Activated CD8-positive, alpha-beta memory T cell treated with anti-CD3 and anti-CD28 coated beads, Interleukin-2, amount 50 U/mL, for 24 hours (primary cell): ENCODE data around the gene GPR146.

Experiments
- DNase-seq: peaks from one replicate; pipeline ENCODE4 v3.0.0-alpha.2; 2020; ENCODE audit errors: extremely low read depth

GPR146 gene

GRCh38 chr7:1092806-1093501 lies 48.6 kb downstream of the GPR146 start:
- DNase-seq, result no peak

DNA sequence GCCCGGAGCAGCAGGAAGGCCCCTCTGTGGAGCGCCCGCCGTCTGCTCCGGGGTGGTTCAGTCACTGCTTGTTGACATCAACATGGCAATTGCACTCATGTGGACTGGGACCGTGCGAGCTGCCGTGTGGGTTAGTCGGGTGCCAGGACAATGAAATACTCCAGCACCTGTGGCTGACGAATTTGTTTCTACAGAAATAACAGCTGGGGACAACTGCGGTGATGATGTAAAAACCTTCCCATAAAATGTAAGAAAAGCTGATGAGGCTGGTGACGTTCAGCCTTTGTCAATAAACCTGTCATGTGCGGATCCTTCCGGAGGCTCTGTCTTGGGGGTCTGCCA lies 49.1 kb downstream of the GPR146 start:
- no peak for DNase-seq

DNA sequence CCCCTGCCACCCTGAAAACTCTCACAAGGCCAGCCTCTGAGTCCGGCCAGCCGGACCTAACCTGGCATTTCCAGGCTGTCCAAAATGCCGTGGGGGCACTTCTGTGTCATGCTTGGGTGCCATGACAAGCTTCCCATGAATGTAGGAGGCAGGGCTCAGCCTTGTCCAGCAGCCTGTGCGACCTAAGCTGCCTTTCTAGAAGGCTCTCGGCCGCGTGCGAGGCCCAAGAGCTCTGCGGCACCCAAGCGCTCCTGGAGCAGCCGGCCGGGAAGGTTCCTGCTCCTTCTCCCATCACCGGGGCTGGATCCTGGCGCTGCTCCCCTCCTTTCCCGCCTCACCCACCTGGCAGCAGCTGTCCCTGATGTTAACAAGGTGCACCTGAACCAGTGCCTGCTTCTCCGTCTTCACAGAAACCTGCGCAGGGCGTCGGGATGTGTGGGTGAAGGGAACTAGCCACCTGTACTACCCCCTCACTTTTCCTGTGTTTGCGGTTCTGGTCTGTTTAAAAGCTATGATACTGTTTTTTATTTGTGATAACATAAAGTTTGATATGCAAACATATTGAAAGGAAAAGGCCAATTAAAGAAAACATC lies 49.7 kb downstream of the GPR146 start:
- no peak for DNase-seq

DNA sequence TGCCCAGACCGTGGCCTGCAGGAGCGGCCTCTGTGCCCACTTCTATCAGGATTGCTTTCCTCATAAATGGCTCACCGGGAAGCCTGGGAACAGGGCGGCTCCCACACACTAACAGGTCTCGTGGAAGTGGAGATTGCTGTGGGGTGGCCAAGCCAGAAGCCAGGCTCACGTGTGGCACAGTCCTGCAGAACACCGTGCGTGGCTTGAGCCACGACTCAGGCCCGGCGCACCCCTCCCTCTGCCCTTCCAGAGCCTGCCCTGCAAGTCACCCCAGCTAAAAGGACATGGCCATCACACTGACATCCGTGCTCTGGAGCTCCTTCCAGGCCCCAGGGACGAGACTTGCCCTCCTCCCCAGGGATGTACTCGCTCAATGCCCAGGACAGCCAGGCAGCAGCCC lies 50.5 kb downstream of the GPR146 start:
- DNase-seq, result no peak

DNA sequence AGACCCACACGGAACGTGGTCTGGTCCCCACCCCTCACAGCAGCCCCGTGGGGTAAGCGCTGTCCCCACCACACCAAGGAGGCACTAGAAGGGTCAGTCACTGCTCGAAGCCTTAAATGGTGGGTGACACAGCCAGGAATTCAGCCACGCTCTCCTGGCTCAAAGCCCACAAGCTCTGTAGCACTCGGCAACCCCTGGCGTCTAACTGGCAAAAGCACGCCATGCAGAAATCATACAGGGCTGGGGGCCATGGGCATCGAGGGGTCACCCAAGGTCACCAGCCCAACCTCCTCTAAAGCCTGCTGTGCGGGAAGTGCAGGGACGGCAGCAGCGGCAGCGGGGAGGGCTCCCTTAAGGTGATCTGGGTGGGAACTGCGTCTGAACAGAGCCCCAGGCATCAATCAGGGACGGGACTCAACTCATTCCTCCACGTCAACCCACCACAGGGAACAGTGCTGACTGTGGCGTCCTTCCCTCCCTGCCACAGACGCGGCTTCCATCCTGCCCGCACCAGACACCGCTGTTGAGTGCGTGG lies 51.3 kb downstream of the GPR146 start:
- DNase-seq, result no peak

GRCh38 chr7:1096156-1097119 lies 52.1 kb downstream of the GPR146 start:
- DNase-seq, result no peak

GRCh38 chr7:1097120-1097504 lies 52.8 kb downstream of the GPR146 start:
- DNase-seq, result no peak

GRCh38 chr7:1098243-1099153 lies 54.2 kb downstream of the GPR146 start:
- no peak for DNase-seq

DNA sequence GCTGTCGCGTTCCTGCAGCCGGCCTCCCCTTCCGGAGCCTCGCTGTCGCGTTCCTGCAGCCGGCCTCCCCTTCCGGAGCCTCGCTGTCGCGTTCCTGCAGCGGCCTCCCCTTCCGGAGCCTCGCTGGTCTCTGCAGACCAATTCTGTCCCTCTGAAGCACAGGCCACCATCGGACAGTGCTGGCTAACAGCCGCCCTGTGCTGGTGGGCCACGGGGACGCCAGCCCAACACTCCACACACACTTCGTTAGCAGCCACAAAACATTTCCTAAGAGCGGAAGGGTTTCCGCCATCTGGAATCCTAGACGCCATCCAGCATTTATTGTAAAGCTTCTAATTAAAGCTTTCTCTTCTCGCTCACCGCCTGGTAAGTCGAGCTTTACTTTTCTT lies 54.8 kb downstream of the GPR146 start:
- no peak for DNase-seq

GRCh38 chr7:1099637-1100036 lies 55.3 kb downstream of the GPR146 start:
- DNase-seq, result no peak

DNA sequence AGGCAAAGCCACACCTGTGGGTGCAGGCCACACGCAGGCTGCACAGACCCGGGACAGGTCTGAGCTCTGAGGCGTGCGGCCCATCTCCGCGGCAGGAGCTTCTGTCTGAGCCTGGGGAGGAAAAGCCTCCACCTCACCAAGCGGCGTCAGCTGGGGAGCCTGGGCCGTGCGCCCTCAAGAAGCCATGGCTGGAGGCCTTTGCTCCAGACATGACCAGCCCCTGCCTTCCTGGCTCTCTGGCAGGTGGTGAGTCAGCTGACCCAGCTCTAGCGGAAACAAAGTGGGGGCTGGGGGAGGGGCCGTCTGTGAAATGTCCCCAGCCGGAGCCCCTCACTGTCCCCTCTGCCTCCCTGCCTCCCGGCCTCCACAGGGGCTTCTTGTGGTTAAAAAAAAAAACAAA lies 56.0 kb downstream of the GPR146 start:
- no peak for DNase-seq

- DNase-seq, result no peak
These were observed 56.7 kb downstream of the GPR146 start for GRCh38 chr7:1100834-1101562.

GRCh38 chr7:1101563-1102431 lies 57.5 kb downstream of the GPR146 start:
- no peak for DNase-seq

DNA sequence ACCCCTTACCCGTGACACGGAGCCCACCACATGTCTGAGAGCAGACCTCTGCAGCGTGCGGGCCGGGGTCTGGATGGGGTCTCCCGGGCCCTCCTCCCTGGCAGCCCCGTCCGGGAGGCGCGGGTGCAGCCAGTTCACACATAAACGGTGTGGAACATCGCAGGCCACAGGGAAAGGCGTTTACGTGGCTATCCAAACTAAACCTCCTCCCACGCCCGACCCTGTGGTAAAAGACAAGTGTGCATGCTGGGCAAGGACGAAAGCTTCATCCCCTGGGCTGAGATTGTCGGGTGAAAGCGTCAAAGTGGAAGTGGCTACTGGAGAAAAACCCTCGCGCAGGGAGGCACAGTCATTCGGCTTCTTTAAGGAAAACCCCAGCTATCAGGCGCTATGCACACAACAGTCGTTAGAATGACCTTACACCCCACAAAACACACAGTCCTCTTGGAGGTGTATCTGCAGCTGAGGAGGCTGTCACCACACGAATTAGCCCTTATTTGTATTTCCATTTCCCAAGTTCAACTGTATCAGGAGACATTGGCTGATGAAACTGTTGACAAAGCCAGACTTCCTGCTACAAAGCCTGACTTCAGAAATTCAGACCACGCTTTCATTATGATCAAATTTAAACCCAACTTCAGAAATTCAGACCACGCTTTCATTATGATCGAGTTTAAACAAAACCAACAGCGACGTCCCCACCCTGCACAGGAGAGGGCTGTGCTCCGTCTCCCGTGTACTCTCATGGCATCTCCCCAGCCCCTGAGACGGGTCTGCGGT lies 58.9 kb downstream of the GPR146 start:
- DNase-seq, result no peak

DNA sequence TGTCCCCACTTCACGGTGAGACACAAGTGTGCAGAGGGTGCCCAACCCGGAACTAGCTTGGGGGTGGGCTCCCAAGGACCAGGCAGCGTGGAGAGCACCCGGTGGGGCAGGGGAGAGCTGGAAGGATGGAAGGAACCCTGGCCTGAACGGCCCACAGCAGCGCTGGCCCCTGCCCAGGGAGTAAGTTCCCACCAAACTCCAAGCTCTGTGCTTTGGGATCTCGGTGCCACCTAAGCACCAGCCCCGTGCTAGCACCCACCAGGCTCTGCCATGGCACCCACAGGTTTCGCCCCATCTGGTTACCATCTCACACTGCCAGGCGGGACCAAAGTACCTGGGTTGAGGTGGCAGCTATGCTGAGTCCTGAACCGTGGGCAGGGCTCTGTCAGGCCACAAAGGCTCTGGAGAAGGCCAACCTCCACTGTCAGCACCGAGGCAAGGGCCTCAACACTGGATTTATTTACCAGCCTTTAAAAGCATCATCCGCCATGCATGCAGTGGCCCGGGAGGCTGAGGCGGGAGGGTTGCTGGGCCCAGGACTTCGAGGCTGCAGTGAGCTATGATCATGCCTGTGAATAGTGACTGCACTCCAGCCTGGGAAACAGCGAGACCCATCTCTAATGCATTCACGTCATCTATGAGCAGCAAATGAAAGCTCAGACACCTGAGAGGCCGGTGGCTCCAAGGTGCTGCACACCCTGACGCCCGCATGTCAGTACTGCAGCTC lies 59.6 kb downstream of the GPR146 start:
- DNase-seq, result no peak

DNA sequence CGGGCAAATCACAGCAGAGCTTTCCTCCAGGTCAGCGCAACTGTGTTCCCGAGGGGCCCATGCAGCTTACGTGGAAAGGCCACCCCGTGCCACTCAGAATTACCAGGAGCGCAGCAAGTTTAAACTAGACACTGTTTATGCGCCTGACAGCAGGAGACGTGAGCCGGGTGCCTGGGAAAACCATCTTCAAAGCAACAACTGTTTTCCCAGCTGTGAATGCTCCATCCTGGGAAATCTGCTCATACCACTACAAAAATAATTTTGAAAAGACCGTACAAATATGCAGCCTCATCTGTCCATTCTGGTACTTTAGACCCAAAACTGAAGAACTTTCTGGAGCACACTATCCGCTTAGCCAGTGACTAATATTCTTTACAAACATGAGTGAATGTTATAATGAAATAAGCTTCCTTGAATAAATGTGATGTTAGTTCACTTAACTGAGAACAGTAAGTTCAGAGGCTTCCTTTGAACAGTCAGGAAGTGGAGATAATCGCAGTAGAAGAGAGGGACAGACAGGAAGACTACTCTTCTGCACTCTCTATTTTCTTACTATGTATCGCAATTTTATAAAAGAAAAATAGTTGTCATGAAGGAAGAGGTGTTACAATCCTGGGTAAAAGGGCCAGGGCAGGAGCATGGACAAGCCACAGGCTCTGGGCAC lies 60.3 kb downstream of the GPR146 start:
- no peak for DNase-seq

DNA sequence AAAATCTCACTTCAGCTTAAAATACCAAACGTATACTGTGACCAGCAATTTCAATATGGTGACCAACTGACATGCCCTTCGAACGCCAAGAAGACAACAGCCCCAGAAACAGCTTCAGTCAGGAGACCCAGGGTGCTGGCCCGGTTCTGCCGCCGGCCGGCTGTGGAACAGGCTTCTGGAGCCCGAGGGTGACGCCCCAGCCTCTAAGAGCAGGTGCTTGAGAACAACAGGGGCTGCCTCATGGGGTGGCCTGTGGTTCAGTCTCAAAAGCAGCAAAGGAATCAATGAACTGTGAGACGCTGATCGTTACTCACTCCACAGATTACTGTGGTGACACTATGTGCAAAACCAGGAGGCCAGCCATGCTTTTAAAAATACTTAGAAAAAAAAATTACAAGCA lies 60.8 kb downstream of the GPR146 start:
- DNase-seq, result no peak
